Measurements from ENCODE around the gene MEGF11.

GRCh38 chr15:66170716-66171115 is 82.8 kb downstream of the MEGF11 start:
- TF ChIP-seq CTCF (IDR thresholded peaks at IDR 0.05) = no peak
- TF ChIP-seq EP300 (IDR thresholded peaks at IDR 0.05) = no peak
- no peak for TF ChIP-seq POLR2A (IDR thresholded peaks at IDR 0.05)
